Activated CD4-positive, alpha-beta memory T cell treated with anti-CD3 and anti-CD28 coated beads for 36 hours (primary cell): ENCODE measurements around the gene ATG2A. TPM values are rescaled to one million over a fixed set of nuclear protein-coding genes. Genes with fewer than 3 reads are reported as not detected.

ENCODE experiments used
- CTCF ChIA-PET: fragments of 350-600 bp; sonication (Branson Sonifier 250); formaldehyde crosslinking; loops from one replicate; lab custom pipeline; 2021; ENCODE audit warnings: antibody characterized with exemption, inconsistent platforms; lab: Charles Lee
- POLR2A ChIA-PET: fragments of 350-600 bp; sonication (Branson Sonifier 250); formaldehyde crosslinking; loops from one replicate; lab custom pipeline; 2021; ENCODE audit warnings: antibody characterized with exemption; lab: Charles Lee
- DNase-seq: peaks from one replicate; pipeline ENCODE4 v3.0.0-alpha.2; 2020
- H3K27ac Mint-ChIP-seq: one replicate; pipeline ENCODE4 v1.8.0; 2021; ENCODE audit warnings: mixed read lengths
- H3K27me3 Mint-ChIP-seq: one replicate; pipeline ENCODE4 v1.8.0; 2021; ENCODE audit warnings: mixed read lengths
- H3K36me3 Mint-ChIP-seq: one replicate; pipeline ENCODE4 v1.8.0; 2021; ENCODE audit warnings: mixed read lengths
- H3K4me1 Mint-ChIP-seq: one replicate; pipeline ENCODE4 v1.8.0; 2021; ENCODE audit warnings: low read depth, mixed read lengths
- H3K4me3 Mint-ChIP-seq: one replicate; pipeline ENCODE4 v1.8.0; 2021; ENCODE audit warnings: mild to moderate bottlenecking, mixed read lengths
- H3K9me3 Mint-ChIP-seq: one replicate; pipeline ENCODE4 v1.8.0; 2021; ENCODE audit warnings: mixed read lengths
- intact Hi-C: fragments of 100-400 bp; cut with micrococcal nuclease; formaldehyde crosslinking; loops from one replicate; pipeline ENCODE4 v1.15.1; 2023
- total RNA-seq, 2 experiments: library from RNA; stranded (reverse); gene quantifications; one replicate each; pipeline ENCODE4 v1.2.3, GENCODE V29; 2021

The ATG2A gene
- total RNA-seq, 2 experiments from 2014 or later = 20.2 to 20.5 TPM

DNA sequence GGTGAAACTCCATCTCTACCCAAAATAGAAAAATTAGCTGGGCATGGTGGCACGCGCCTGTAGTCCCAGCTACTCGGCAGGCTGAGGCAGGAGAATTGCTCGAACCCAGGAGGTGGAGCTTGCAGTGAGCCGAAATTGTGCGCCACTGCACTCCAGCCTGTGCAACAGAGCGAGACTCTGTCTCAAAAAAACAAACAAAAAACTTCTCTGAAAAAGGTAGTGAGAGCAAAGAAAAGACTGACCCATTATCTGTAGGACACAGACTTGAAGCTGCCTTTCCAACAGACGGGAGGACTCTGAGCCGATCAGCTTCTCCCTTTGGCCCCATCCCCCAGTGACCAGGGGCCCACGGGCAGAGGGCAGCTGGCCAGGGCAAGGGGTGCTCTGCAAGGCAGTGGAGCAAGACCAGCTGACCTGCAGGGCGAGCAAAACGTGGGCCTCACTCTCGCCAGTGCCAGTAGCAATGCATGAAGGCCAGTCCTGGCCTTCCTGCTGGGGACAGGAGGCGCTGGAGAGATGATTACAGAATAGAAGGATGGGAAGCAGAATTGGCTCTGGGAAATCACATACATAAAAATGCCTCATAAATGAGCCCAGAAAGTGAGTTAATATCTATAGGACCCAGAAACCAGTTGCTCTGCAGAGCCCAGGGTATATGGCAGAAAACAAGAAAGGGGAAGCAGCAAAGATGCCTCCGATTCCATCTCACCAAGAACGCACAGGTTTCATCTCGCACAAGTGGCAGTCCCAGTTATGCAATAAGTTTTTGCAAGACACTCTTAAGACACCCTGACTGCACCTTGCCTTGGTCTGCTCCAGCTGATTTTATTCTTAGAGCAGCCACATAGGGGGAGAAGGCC lies 41.4 kb downstream of the ATG2A start:
- H3K4me3 Mint-ChIP-seq = peak overlapping the region; percentile 99
- no peaks in the 10 kb centered on the region for H3K27me3 Mint-ChIP-seq
- no peaks in the 10 kb centered on the region for H3K9me3 Mint-ChIP-seq
- intact Hi-C loops = loop anchor here (1.0 to 5.0 kb wide), 2 partner anchors 10 to 552 kb away; no protein-coding TSS in a partner anchor
- peak overlapping the region; percentile 91 for H3K27ac Mint-ChIP-seq
- ChIA-PET CTCF (interaction anchor here (1.1 to 29.7 kb wide), 3 partner anchors 13 to 19 kb away, joined by 3 to 1198 read pairs (median 13); partner anchors contain the start of gene CDC42BPG), POLR2A (interaction anchor here (1.0 to 14.6 kb wide), 4 partner anchors 9 to 115 kb away, joined by 3 to 460 read pairs (median 6); no protein-coding TSS in a partner anchor)
- DNase-seq = no peak
- H3K36me3 Mint-ChIP-seq = peaks cover 57% of the 10 kb centered on the region
- H3K4me1 Mint-ChIP-seq = peaks cover 71% of the 10 kb centered on the region

DNA sequence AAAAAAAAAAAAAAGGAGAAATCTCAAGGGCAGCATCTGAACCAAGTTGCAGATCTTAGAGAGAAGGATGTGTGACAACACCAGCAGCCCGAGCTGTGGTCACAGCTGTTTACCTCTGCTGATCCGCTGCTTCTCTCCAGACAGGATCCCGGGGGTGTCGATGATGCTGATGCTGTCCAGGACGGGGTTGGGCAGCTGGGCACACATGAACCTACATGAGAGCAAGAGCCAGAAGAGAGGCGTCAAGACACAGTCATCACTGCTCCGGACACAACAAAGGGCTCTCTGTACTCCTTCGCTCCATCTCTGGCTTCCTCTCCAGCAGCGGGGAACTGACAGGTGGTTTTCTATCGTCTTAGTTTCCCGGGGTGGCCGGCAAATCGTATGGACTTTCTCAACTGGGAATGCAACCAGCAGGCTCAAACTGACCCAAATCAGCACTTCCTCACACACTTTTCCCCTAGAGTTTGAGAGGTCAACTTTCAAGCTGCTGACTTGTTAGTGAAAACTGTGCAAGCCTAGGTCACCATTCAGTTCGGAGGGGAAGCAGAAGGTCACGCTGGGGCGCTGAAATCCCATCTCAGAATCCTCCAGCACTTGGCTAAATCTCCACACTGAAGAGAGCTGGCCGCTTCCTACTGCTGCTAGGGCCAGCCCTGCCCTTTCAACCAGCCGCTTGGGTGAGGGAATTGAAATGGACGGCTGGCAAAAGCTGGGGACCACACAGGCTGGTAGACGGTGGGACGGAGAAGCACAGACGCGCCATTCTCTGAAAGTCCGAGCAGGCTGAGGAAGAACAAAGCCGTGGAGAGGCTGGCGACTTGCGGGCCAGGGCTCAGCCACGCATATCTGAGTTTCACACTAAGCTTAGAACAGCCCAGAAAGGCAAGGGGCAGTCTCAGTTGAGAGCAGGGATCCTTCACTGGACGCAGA lies 42.4 kb downstream of the ATG2A start:
- H3K4me1 Mint-ChIP-seq = peaks cover 71% of the 10 kb centered on the region
- H3K36me3 Mint-ChIP-seq = peaks cover 61% of the 10 kb centered on the region
- ChIA-PET CTCF (interaction anchor here (1.1 to 29.7 kb wide), 5 partner anchors 12 to 19 kb away, joined by 3 to 1198 read pairs (median 10); partner anchors contain the start of gene CDC42BPG), POLR2A (interaction anchor here (1.0 to 14.6 kb wide), 3 partner anchors 14 to 114 kb away, joined by 3 to 460 read pairs (median 8); no protein-coding TSS in a partner anchor)
- intact Hi-C loops = loop anchor here (5.0 kb wide), 1 partner anchor 553 kb away; no protein-coding TSS in a partner anchor
- H3K27ac Mint-ChIP-seq = peak overlapping the region; percentile 68
- DNase-seq = peak; percentile 70
- H3K4me3 Mint-ChIP-seq = peak overlapping the region; percentile 99
- H3K27me3 Mint-ChIP-seq = no peaks in the 10 kb centered on the region
- no peaks in the 10 kb centered on the region for H3K9me3 Mint-ChIP-seq

DNA sequence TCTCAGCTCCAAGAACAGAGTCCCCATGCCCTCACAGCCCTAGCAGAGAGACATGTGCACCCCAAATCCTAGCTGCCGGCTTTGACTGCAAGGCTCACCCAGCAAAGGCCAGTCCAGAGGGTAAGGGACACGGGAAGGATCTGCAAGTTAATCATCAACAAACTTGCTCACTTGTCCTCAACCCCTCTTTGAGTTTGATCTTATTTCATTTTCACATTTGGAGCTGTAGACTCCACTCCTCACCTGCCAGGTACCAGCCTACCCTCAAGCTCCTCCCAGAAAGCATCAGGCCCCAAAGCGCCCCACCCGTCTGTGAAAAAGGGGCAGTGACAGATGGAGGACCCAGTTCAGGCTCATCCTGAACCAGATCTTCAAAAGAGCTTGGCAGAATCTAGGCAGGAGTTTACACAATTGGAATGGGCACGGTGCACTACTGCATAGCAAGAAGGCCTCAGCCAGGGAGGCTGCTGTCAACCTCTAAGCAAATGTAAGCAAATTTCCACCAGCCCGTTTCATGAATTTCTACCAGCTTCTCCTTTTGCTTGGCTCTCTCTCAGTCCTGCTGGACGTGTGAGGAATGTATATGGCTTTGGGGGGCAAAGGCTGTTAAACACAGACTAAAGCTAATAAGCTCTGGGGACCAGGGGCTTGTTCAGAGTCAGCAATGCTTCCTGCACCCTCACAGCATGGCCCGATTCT lies 44.1 kb downstream of the ATG2A start:
- H3K4me3 Mint-ChIP-seq = peak overlapping the region; percentile 51
- peaks cover 80% of the 10 kb centered on the region for H3K4me1 Mint-ChIP-seq
- intact Hi-C loops = no loop called here
- DNase-seq = no peak
- H3K36me3 Mint-ChIP-seq = peaks cover 67% of the 10 kb centered on the region
- H3K27me3 Mint-ChIP-seq = no peaks in the 10 kb centered on the region
- ChIA-PET POLR2A (interaction anchor here (0.6 to 14.6 kb wide), 4 partner anchors 12 to 191 kb away, joined by 3 to 460 read pairs (median 4); partner anchors contain the start of gene MAP4K2), CTCF (interaction anchor here (0.7 to 29.7 kb wide), 5 partner anchors 10 to 21 kb away, joined by 3 to 1198 read pairs (median 5); partner anchors contain the start of gene CDC42BPG)
- H3K27ac Mint-ChIP-seq = peak overlapping the region; percentile 68
- H3K9me3 Mint-ChIP-seq = no peaks in the 10 kb centered on the region

DNA sequence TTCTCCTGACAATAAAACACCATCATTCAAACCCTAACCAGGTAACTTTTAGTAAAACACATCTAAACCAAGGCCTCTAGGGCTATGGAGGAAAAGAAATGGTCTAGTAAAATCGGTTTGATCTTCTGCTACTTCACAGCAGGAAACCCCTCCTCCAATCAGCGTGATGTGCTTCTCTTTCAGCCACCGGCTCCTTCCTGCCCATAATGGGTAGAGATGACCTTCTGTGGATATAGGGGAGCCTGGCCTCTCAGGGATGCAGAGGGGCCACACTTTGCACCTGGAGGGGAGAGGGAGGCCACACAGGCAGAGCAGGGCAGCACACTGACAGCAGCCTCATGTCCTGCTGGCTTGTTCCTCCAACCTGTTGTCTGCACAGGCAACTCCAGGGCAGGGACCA lies 45.5 kb downstream of the ATG2A start:
- H3K4me1 Mint-ChIP-seq = peaks cover 91% of the 10 kb centered on the region
- POLR2A ChIA-PET = no interaction called here
- DNase-seq = no peak
- peak overlapping the region; percentile 53 for H3K4me3 Mint-ChIP-seq
- intact Hi-C loops = no loop called here
- H3K9me3 Mint-ChIP-seq = peaks cover 3% of the 10 kb centered on the region
- CTCF ChIA-PET = interaction anchor here (1.9 to 29.7 kb wide), 2 partner anchors 15 to 22 kb away, joined by 4 to 1198 read pairs; partner anchors contain the start of gene CDC42BPG
- H3K27me3 Mint-ChIP-seq = no peaks in the 10 kb centered on the region
- peaks cover 65% of the 10 kb centered on the region for H3K36me3 Mint-ChIP-seq
- H3K27ac Mint-ChIP-seq = peak overlapping the region; percentile 85

DNA sequence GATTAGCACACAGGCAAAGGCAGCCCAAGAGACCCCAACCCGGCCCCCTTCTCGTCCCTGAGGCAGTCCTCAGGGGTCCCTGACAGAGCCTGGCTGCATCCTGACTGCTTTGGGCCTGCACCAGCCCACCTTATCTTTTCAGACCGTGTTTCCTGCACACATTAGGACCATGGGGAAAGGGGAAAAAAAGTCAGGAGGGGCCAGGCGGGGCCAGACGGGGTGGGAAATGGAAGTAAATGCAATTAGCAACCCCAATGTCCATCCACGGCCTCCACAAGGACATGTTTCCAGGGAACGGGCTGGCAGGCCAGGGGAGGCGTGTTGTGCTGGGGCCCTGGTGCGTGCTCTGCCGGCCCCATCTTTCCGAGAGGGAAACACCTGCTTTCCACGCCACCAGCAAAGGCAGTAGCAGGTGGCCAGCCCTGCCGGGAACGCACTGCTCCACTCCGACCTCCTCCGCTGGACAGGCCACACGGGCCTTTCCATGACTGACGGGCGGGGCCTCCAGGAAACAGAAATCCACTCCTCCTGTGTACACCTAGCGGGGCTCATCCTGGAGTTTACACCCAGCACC lies 46.0 kb downstream of the ATG2A start:
- H3K4me1 Mint-ChIP-seq = peaks cover 92% of the 10 kb centered on the region
- peak overlapping the region; percentile 85 for H3K27ac Mint-ChIP-seq
- CTCF ChIA-PET = interaction anchor here (1.0 to 29.1 kb wide), 4 partner anchors 10 to 21 kb away, joined by 3 to 1198 read pairs (median 186); partner anchors contain the start of genes CDC42BPG and EHD1
- no peak for DNase-seq
- H3K36me3 Mint-ChIP-seq = peaks cover 66% of the 10 kb centered on the region
- H3K9me3 Mint-ChIP-seq = peaks cover 5% of the 10 kb centered on the region
- intact Hi-C loops = no loop called here
- H3K4me3 Mint-ChIP-seq = peak overlapping the region; percentile 62
- POLR2A ChIA-PET = interaction anchor here (1.0 to 20.4 kb wide), 4 partner anchors 8 to 18 kb away, joined by 8 to 460 read pairs (median 41); partner anchors contain the start of gene EHD1
- no peaks in the 10 kb centered on the region for H3K27me3 Mint-ChIP-seq

DNA sequence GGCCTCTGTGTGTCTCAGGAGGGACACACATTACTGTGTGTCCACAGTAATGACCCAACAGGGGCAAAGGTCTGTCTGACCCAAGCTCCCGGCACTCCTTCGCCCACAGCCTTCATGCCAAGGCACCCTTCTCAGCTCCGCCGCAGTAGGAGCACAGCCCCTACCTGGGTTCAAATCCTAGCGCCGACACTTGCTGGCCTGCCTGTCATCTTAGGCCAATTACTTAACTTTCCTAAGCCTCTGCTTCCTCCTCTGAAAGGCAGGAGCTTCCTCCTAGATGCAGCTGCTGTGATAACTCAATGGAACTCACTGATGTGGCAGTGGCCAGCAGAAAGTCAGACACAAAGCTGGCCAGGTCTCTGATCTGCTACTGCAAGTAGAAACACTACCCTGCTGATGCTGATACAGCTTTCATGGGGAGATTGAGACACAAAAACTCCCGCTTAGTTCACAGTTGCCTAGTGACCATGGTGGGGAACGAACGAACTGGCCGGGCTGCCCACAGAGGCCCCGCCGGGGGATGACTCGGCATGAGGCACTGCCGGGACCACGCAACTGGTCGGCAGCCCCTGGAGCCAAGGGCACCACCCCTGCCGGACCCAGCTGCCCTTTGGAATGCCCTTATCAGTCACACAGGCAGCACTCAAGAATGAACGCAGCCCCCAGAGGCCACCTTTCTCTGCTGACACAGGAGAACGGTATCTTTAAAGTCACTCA lies 46.7 kb downstream of the ATG2A start:
- intact Hi-C loops = no loop called here
- CTCF ChIA-PET = interaction anchor here (1.0 to 29.1 kb wide), 4 partner anchors 9 to 20 kb away, joined by 3 to 1198 read pairs (median 186); partner anchors contain the start of genes CDC42BPG and EHD1
- Mint-ChIP-seq H3K27me3 (no peaks in the 10 kb centered on the region), H3K4me1 (peaks cover 92% of the 10 kb centered on the region), H3K9me3 (peaks cover 9% of the 10 kb centered on the region), H3K4me3 (peak overlapping the region; percentile 62), H3K27ac (peak overlapping the region; percentile 85), H3K36me3 (peaks cover 64% of the 10 kb centered on the region)
- POLR2A ChIA-PET = interaction anchor here (1.0 to 20.4 kb wide), 7 partner anchors 9 to 558 kb away, joined by 3 to 460 read pairs (median 11); partner anchors contain the start of gene EHD1
- DNase-seq = peak; percentile 47

DNA sequence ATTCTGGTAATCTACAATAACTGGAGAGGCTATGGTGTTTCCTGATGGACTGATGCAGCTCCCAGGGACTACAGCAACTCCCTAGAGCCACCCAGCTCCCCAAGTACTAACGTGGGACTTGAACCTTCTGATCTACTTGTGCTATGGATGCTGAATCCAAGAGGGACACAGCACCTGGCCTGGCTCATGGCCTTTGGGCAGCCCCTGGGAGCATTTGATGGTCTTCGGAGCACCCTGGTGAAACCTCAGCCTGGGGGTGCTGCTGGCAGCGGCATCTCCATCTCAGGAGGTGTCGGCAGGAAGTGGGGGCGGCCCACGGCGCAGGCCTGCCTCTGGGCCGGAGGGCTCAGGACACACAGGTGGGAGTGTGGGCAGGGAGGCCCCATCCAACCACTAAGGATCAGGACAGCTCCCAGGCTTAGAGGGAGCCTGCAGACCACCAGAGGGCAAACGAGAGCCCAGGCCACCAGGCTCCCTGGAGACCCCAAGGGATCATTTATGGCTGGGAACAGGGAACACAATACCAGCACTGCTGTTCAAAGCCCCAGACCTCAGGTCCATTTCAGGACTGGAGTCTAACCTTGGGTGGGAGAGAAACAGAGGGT lies 47.3 kb downstream of the ATG2A start:
- Mint-ChIP-seq H3K36me3 (peaks cover 58% of the 10 kb centered on the region), H3K27me3 (no peaks in the 10 kb centered on the region), H3K4me3 (peak overlapping the region; percentile 62), H3K9me3 (peaks cover 9% of the 10 kb centered on the region), H3K27ac (peak overlapping the region; percentile 85), H3K4me1 (peaks cover 92% of the 10 kb centered on the region)
- intact Hi-C loops = loop anchor here (1.0 to 5.0 kb wide), 2 partner anchors 10 to 103 kb away; partner anchors contain the start of gene MAJIN
- CTCF ChIA-PET = interaction anchor here (1.4 to 29.1 kb wide), 4 partner anchors 11 to 145 kb away, joined by 4 to 1198 read pairs (median 186); partner anchors contain the start of genes ARL2, CDC42BPG and EHD1
- POLR2A ChIA-PET = interaction anchor here (0.6 to 20.4 kb wide), 12 partner anchors 8 to 559 kb away, joined by 3 to 460 read pairs (median 4); partner anchors contain the start of genes EHD1 and SF1
- DNase-seq = no peak

DNA sequence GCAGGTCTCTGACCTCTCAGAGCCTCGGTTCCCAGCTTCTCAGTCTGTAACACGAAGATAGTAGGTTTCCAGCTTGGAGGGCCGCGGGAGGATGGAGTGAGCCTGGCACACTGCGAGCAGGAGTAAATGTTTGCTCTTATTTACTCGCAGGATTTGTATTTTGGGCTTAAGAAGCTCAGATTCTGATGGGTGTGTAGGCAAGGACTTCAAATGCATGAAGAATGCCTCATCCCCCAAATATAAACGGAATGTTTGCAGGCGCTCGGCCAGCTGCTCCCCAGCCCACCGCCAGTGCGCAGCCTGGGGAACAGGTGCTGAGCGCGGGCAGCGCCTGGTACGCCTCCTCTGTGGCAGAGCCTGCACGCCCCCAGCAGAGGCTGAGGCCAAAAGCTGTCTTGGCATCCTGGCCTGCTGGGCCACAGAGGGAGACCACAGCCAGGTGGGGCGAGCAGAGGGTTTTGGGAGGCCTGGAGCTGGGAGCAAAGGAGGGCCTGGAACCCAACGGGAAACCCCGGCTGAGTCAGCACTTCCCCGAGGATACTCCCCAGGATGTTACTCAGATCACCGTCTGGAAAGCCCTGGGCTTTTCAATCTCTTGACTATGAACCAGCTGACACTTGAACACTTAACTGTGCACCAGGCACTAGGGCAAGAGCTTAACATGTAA lies 48.0 kb downstream of the ATG2A start:
- Mint-ChIP-seq H3K4me1 (peaks cover 92% of the 10 kb centered on the region), H3K4me3 (peak overlapping the region; percentile 62), H3K9me3 (peaks cover 9% of the 10 kb centered on the region), H3K27me3 (no peaks in the 10 kb centered on the region), H3K27ac (peak overlapping the region; percentile 85), H3K36me3 (peaks cover 53% of the 10 kb centered on the region)
- intact Hi-C loops = loop anchor here (1.0 to 5.0 kb wide), 2 partner anchors 10 to 103 kb away; partner anchors contain the start of gene MAJIN
- CTCF ChIA-PET = interaction anchor here (0.9 to 29.1 kb wide), 5 partner anchors 10 to 145 kb away, joined by 4 to 1198 read pairs (median 43); partner anchors contain the start of genes ARL2, CDC42BPG and EHD1
- DNase-seq = peak; percentile 71
- POLR2A ChIA-PET = interaction anchor here (0.6 to 20.4 kb wide), 11 partner anchors 10 to 559 kb away, joined by 3 to 460 read pairs (median 3); partner anchors contain the start of genes EHD1 and SF1
